GM18909 (cell line): ENCODE measurements around the gene LINS1.
"Not testable (repeated sequence)": the region's sequence is repeated elsewhere in the genome, so short reads cannot be mapped to it uniquely, and the experiment has no call there.

ENCODE experiments used
- ATAC-seq: cut with Tn5 transposase; IDR thresholded peaks from one replicate; pipeline ENCODE4 v1.9.1; 2021; ENCODE audit warnings: mild to moderate bottlenecking; ENCODE audit not compliant: unreplicated experiment, poor library complexity

Gene LINS1

DNA sequence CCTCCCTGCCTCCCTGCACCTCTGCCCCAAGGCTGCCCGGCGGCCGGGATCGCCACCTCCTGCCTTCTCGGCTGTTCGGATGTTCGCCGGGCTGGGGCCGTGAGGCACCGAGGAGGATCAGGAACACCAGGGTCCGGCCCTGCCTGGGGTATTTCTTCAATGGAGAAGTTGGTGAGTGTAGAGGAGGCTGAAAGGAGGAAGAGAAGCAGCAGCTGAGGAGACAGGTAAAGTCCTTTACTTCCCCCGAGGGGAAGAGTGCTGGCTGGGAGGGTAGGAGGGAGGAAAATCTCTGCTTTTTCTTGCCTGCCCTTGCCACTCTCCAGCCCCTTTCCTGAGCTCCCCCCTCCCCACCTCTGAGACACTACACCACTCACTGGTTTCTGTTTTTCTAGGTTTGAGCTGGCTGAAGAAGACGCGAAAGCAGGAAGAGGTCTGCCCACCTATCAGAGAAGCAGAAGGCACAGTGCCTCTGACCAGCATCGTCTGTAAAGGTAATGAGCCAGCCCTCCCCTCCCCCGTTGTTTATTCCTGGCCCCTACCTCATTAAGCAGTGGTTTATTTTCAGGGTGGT, 924 bp upstream of the LINS1 start:
- peak; percentile 49 for ATAC-seq

DNA sequence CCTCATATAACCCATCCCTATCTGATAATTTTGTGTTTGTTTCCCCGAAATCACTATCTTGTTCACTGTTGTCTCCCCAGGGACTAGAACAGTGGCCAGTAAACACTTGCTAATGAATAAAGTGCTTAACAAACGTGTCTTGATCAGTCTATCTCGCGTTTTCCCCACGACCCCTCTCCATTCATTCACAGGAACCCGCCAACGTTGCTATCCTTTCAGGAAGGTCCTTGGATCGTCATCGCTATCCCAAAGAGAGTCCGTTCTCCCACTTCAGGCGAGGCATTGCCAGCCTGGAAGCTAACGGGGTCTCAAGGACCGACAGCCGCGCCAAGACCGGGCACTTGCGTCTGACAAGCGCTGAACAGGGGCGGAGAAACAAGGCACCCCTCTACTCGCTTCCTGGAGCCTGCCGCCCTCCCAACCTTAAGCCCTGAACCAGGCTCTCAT, 344 bp downstream of the LINS1 start:
- ATAC-seq: peak; percentile 15

DNA sequence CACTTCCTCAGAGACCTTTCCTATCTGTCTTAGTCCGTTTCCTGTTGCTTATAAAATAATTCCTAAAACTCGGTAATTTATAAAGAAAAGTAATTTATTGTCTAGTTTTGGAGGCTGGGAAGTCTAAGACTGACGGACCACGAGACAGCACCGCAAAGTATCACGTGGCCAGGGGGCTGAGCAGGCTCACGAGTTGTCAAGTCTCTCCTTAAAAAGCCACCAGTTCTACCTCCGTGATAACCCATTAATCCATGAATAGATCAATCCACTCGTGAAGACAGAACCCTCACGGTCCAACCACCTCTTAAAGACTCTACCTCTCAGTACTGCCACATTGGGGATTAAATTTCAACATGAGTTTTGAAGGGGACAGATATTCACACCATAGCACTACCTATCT, 821 bp downstream of the LINS1 start:
- no peak for ATAC-seq

DNA sequence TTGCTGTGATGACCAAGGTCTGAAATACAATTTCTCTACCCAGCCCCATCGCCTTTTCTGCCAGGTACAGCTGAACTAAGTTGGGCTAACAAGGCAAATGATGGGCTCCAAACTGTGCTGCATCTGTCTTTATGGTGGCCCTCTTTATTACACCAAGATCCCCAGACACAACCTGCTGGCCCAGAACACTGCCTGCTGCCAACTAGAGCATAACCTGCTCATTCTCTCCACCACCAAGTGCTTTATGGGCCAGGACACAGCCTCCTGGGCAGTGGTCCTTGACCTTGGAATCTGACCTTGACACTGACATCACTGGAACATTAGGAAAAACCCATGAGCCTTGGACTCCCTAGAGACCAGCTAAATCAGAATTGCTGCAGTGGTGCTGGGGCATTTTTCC, 3.3 kb downstream of the LINS1 start:
- no peak for ATAC-seq

DNA sequence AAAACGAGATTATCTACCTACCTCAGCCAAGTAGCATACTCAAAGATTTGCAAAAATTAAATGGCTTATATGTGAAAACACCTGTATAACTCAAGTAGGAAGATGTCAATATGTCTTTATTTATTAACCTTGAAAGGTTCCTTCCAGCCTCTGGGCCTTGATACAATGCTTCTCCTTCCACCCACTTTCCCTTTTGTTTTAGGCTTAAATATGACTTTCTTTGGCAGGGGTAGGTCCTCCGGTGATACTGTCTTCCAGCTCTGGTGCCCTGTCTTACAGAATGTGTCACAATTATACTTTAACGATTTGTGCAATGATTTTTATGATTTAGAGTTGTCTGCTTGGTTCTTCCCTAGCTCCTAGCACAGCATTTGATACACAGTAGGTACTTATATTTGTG, 4.1 kb downstream of the LINS1 start:
- ATAC-seq: no peak

DNA sequence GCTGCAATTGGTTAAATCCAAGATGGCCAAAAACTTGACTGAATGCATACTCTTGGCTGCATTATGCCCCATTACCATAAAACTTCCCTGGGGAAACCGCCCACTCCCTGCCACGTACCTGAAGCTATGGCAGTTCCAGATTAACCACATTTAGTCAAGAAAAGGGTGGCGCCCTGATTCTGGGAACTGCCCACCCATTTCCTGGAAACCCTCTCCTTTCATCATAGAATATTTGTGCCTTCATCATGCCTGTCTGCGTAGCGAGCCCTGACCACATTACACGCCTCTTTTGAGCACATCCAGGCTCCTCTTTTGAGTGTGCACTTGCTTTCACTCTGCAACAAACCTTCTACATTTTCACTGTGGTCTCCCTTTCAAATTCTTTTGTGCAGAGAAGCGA, 5.2 kb downstream of the LINS1 start:
- ATAC-seq: peak; percentile 85

DNA sequence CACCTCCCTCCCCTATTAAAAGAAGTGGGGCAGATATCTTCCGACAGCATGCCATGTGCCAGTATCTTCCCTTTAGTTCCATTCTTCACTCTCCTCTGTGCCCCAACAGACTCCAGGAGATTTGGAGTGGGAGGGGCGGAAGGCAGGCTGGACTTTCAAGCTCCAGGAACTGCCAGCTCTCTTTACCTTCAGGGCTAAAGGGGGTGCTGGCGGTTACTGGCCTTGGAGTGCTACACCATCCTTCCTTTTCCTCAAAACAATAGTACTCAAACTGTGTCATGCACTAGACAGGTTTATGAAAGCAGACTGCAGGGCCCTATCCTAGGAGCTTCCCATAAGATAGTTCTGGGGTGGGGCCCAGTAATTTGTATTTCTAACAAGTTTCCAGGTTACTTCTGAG, 6.0 kb downstream of the LINS1 start:
- no peak for ATAC-seq

DNA sequence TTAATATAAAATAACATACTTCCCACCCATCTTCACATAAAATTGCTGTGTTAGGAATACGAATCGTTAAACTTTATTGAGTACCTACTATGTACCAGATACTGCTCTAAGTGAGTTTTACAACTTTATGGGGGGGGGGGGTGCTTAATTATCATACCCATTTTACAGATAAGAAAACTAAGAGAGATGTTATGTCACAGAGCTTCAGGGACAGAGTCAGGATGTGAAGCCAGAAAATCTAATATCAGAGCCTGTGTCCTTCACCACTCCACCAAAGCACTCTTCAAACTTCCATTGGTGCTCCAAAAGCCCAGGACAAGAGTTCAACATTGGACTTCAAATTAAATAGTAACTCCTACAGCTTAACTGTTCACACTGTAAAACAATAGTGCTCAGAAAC, 8.6 kb downstream of the LINS1 start:
- ATAC-seq: no peak

DNA sequence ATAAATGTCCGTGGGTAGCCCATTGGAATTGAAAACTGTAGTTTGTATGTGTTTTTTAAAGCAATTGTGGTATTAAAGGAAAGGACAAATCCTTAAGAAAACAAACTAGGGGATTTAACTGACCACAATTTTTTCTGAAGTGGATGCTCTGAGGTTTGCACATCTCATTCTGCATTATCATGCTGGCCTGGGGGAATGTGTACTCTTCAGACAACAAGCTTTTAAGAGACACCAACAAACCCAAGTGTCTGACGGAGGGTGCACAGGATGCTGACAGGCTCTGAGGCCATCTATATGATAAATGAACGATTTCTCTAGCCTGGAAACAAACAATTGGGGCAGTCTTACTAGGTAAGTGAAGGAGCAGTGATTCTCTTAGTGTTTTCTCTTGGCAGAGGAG, 9.1 kb downstream of the LINS1 start:
- ATAC-seq: no peak

DNA sequence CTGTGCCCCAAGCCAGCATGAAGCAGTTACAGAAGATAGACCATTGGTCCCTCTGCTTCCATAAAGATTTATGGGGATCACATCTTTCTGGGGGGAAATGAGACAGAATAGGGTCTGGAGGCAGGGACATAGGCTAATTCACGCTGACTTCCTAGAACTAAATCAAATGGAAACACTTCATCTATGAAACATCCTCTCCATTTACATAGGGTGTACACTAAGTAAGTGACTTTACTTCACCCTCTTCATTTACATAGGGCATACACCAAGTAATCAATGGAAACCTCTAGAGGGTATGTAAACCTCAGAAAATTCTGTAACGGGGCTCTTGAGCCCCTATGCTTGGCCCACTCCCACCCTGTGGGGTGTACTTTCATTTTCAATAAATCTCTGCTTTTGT, 10.1 kb downstream of the LINS1 start:
- ATAC-seq: no peak

DNA sequence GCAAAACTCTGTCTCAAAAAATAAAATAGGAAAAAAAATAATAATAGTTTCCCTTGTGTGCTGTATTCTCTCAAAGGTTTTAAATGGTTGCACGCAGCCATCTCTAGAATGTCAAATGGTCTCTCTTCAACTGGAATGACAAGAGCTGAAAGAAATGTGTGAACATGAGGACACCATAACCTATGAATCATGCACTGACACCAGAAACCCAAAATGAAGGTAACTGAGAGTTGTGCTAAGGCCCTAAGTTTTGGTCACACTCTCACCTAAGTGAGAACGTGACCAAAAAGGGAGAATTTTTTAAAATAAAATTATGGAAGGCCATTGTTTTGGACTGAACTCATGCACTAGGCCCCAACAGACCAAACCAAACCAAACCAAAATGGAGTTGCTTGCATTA, 10.8 kb downstream of the LINS1 start:
- not testable (repeated sequence) for ATAC-seq

DNA sequence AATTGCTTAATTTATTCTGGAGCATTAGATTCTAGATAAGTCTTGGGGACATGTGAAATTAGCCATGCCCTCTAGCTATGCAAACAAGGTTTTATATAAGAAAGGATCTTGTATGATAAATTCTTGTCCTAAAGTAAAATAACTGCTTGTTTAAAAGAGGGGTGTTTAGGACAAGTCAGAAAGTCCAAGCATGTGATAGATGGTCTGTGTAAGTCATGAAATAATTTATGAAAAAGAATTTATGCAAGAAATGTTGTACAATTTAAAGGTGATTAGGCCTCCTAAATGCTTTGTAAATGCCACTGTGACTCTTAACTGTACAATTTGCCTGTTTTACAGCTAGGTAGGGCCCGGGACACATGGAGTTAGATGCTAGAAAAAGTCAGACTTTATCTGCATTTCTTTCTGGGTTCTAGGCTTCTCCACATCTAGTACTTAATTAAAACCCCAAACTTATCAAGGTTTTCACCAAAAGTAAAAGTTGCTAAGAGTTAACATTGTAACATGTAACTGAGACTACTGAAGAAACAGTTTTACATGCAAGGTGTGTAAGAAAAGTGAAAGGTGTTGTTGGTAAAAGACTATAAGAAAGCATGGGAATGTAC, 13.2 kb downstream of the LINS1 start:
- ATAC-seq: no peak

DNA sequence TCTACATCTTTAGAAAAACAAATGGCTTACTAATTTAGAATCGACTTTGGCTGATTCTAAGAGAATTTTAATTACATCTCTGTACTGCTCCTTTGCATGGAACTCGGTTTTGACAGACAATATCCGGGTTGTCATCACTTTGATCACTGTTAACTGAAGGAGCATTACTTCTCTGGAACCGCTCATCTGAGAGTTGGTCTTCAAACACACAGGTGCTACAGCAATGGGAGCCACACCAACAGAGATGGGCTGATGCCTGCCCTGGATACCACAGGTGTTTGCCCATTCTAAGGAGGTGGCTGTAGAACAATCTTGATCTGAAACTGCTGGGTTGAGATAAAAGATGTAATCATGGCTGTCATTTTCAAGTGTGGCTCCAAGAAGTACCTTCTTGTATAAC, 21.6 kb downstream of the LINS1 start:
- no peak for ATAC-seq

DNA sequence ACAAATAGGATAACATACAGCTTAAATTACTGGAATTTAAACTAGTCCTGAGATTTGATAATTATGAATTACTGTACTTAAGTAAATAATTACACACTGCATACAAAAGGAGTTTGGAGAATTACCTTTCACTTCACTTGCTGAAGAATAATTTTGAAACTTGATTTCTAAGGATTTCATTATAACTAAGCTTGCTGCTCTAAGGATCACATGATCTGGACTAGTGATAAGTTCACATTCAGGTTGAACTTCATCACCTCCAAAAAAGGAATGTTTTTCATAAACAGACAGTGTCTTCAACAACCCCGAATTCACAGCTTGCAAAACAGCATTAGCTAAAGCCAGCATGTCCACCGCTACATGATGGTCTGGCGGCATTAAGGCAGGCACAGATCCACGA, 28.5 kb downstream of the LINS1 start:
- no peak for ATAC-seq

DNA sequence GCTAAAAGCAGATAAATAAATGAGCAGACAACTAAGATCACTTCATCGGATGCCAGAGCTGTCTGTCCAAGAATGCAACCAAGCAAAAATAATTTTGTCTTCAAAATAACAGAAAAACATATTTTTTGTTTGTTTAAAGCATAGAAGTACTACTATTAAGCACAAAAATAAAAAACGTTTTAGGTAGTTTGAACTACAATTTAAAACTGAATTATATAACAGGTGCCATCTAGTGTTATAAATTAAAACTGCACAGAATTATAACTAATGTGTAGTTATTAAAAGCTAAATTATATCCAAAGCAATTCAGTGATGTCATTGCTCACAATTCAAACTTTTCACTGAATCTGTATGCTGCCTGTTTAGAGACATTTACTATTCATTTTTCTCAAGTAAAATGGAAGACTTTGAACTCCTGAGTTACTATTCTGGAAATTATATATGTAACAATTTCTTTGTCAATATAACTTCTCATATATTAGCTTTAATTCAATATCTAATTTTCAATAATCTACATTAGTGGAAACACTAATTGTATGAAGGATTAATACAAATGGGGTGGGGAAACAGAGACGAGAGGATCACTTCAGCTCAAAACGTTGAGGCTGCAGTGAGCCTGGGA, 29.5 kb downstream of the LINS1 start:
- no peak for ATAC-seq

DNA sequence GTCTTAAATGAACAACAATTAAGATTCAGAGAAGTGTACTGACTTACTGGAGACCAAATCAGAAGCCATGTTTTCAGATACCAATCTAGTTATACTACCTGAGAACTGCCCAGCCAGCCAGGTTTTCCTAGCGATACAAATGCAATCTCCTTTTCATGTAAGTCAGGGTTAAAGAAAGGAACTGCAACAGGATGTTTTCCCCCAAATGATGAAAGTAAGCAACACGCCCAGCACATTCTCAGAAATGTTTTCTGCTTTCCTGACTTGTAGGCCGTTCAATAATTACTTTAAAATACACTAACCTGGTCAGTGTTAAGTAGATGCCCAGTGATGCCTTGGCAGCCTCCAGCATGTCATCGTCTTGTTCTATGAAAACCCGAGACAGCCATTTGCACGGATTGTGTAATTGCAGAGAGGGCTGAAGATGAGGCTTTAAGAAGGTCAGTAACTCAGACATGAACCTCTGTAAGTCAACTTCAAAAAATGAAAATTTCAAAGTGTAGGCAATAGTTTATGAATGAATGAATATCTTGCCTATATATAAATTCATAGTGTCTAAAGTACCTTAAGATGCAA, 30.3 kb downstream of the LINS1 start:
- ATAC-seq: no peak

DNA sequence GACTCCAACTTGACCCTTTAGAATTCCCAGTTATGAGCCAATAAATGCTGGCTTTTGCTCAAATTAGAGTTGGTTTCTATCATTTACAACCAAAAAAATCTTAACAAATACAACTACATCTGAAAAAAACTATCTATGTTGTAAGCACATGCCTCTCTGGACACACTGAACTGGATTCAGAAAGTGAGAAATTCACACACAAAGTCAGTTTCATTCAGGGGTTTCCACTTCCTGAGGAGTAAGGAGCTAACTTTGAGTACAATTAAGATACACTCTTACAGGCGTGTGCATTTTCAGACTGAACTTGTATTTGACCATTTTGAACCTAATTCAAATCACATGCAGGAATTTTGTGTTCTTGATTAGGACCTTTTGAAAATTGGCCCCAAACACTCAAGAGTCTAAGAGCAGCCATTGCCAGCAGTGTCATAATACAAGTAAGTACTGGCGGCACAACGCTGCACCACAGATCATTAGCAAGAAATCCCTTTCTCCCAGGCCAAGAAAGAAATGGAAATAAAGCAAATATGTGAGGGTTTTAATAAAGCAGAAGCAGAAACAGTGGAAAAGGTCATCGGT, 31.2 kb downstream of the LINS1 start:
- peak; percentile 84 for ATAC-seq

DNA sequence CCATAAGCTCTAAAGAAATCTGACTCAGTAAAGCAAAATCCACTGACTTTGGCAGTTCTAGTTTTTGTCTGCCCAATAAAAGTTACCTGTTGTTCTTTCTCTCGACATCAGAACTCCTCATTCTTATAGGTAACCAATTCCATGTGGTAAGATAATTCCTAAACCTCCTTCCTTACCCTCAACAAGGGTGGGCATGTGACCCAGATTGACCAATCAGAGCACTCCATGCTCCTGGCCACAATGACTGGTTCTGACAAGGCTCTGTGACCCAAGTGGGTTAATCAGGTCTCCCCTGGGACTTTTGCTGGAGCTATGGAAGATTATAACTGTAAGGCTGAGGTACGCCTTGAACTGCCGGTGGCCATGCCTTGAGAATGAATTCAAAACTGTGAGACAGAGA, 31.7 kb downstream of the LINS1 start:
- ATAC-seq: peak; percentile 13

DNA sequence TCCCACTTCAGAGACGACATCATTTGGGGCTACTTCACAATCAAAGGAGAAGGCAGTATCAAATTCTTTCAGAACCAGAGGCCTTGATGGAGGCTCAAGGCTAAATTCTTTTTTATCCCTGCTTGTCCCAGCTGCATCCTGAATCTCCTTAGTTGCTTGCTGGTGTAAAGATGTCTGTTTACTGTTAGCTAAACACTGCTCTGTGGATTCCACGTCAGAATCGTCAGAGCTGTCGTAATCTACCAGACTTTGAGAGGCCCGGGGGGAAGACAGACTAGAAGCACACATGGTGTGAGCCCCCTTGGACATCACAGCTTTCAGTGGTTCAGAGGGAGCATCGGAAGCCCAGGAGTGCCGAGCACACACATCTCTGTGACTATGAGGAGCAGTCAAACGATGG, 32.6 kb downstream of the LINS1 start:
- no peak for ATAC-seq

DNA sequence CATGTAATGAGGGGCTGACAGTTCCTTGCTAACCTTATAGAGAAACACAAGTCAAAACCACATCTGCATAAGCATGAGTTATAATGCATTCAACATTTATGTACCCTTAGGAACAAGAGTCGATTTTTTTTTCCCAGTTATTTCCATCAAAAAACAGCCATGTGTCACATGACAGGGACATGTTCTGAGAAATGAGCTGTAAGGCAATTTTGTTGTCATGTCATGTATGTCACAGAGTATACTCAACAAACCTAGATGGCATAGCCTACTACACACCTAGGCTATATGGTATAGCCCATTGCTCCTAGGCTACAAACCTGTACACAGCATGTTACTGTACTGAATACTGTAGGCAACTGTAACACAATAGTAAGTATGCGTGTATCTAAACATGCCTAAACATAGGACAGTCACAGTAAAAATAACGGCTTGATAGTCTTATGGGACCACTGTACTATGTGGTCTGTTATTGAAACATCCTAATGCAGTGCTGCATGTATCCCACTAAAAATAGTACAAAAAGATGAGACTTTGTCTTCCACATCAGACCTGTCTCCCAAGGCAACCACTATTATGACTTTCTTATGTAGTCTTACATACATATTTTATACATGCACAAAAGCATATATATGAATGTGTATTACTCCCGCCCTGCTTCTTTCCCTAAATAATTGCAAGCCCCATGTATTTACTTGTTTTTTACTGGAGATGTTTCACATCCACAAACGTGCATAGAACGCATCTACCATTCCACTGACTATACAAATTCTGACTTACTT, 34.9 kb downstream of the LINS1 start:
- no peak for ATAC-seq

DNA sequence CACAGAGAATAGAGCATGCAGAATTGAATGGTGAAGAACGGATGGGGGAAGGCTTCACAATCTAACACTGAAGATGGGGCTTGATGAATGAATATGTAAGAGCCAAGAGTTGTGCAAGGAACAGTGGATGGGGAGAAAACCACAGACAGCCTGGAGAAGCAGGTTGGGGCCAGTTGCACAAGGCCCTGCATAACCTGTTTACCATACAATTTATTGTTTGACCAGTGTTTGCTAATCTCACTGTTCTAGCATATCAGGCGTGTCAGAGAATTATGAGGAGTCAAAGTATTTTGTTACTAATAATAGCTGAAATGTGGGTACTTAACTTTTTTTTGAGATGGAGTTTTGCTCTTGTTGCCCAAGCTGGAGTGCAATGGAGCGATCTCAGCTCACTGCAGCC, 36.4 kb downstream of the LINS1 start:
- no peak for ATAC-seq
